DMS79 treated with DMSO at 0.1 percent for 48 hours (cell line): ENCODE data around the gene ADAM17.
"Not testable (repeated sequence)": the region's sequence is repeated elsewhere in the genome, so short reads cannot be mapped to it uniquely, and the experiment has no call there.

Source experiments
- DNase-seq: peaks from one replicate; lab custom pipeline; 2025; lab: John Stamatoyannopoulos, UW

ADAM17 gene

DNA sequence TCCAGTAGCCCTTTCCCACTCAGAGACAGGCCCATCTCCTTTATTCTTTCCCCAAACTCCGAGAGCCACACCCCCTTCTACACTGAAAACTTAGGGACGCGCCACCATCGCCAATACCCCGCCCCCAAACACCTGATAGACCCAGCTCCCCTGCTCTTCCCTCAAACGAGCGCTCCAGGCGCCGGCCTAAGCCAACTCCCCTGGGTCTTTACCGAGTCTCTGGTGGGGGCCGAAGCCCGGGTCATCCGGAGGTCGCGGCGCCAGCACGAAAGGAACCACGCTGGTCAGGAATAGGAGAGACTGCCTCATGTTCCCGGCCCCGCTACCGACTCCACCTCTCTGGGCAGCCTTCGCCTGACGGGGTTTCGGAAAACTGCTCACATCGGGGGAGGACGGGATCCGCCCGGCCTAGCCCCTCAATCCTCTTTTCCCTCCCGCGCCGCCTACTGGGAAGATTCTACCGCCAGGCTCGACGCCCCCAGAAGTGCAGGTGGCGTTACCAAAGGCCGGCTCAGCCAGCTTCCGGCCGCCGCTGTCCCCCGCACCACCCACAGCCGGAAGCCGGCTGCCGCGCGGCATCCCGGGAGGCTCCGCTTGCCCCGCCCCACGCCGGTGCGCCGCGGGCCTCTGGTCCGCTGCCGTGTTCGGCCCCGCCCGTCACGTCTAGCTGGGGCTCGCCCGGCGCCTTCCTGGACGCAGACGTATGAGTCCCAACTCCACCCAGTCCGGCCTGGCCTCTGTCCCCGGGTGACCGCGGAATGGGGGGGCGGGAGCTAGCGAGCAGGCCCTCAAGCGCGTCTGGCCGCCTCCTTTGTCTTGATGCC is at the start of gene ADAM17:
Gene ADAM17 (minus strand): TSS at position 534 of the 824 bp plus-strand sequence. CDS start 225 bp downstream, at position 309.
- peak; percentile 86 for DNase-seq

DNA sequence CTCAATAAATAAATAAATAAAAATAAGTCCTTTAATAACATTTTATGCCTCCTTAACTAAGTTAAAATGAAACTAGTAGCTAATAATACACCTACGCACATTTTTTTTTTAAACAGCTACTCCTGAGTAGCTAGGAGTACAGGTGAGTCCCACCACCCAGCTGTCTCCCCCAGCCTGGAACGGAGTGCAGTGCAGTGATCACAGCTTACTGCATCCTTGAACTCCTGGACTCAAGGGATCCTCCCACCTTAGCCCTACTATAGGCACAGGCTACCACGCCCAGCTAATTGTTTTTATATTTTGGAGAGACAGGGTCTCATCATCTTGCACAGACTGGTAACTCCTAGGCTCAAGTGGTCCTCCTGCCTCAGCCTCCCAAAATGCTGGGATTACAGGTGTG is 46.8 kb upstream of the ADAM17 start:
- no peak for DNase-seq

DNA sequence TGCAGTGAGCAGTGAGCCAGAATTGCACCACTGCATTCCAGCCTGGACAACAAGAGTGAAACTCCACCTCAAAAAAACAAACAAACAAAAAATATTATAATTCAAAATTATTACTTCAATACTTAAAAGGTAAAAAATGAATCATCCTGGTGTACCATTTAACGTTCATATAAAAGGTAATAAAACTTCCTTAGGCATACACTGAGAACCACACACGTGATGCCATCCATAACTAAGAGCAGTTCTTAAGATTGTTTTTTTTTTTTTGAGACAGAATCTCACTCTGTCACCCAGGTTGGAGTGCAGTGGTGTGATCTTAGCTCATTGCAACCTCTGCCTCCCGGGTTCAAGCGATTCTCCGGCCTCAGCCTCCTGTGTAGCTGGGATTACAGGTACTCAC is 45.8 kb upstream of the ADAM17 start:
- no peak for DNase-seq

DNA sequence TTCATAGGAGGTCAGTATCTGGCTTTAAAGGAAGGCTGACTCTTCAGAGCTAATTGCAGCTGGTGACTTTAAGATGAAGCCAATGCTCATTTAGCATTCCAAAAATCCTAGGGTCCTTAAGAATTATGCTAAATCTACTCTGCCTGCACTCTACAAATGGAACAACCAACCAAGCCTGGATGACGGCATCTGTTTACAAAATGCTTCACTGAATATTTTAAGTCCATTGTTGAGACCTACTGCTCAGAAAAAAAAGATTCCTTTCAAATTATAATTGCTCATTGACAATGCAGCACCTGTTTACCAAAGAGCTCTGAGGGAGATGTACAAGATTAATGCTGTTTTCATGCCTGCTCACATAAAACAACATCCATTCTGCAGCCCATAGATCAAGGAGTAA is 43.8 kb upstream of the ADAM17 start:
- no peak for DNase-seq

DNA sequence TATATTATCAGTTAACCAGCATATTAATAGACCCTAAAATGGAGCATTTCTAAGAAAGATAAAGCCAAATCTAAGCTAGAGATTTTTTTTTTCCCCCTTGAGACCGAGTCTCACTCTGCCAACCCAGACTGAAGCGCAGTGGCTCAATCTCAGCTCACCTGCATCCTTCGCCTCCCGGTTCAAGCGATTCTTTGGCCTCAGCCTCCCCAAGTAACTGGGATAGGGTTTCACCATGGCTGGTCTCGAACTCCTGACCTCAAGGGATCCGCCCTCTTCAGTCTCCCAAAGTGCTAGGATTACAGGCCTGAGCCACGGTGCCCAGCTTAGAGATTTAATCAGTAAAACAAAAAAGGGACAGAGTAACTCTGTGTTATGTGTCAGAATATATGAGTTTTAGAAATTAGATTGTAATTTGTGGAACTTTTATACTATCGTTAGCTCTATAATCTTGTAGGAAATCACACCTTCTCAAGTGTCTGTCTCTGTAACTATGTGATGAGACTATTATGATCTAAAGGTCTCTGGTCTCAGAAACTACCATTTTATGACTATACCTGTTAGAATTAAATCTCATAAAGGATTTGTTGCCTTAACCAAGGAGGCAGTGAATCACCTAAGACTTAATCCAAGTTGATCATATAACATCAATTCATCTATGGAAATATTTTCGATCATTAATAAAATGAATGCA is 41.1 kb upstream of the ADAM17 start:
- DNase-seq, result no peak

DNA sequence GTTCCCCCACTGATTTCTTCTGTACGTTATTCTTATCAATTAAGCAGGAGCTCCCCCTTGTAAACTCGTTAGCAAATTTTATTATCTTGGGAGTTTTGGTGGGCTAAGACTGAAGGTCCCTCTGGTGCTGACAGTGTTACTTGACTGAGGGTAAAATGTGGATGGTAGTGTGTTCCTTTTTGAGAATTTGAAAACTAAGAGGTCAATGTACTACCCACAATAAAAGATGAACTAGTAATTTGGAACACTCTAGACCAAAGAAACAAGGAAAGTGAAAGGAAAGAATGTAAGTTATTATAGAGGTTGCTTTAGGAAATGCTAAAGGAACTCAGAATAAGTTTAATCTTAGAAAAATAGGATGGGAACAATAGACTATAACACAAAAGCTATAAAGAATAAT is 40.1 kb upstream of the ADAM17 start:
- no peak for DNase-seq

DNA sequence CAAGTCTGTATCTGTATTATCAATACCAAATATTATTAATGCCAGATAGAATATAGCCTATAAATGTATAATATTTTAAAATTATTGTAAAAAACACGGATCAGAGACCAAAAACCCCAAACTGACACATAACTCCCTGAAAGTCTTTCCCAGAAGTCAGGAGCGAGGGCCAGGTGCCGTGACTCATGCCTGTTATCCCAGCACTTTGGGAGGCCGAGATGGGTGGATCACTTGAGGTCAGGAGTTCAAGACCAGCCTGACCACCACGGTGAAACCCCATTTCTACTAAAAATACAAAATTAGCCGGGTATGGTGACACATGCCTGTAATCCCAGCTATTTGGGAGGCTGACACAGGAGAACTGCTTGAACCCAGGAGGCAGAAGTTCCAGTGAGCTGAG is 39.6 kb upstream of the ADAM17 start:
- not testable (repeated sequence) for DNase-seq

DNA sequence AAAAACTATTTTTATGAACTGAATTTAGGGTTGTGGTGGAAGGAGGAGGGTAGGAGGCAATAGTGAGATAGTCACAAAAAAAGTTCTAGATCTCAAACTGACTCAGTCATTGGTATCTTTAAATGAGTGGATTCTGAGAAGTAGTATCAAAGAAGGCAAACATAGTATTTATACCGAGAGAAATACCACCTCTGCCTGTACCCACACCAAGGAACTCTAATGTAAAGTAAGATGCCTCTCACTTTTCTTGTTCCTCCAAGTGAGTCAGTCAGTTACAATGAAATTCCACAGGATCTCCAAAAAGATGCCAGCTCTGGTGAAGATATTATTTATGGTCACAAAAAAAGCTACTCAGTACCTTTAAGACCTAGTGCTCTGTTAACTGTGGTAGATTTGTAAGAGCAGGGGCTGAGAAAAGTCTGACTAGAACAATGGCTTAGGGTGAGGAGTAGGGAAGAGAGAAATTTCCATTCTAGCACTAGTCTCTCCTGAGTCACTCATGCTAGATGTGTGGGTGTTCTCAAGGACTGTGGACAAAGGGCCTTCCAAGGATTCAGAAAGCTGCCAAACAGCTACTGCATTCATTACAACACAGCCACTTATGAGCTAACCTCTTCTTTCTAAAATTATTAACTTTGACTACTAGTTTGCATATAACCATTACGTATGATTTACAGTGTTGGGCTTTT is 38.9 kb upstream of the ADAM17 start:
- DNase-seq, result no peak

DNA sequence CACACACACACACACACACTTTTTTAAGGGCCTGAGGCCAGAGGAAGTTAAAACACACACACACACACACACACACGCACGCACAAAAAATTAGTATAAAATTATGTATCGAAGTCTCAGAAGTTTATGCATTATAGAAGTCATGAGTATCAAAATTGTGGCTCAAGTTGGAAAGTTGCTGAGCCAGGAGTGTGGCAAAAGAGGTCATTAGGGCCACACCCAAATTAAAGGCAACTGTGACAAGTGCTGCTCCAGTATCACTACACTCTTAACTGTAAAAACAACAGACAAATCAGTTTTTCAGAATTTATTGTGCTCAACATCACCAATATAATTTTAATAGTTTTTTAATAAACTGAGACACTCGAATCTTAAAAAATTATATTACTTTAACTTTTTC is 38.3 kb upstream of the ADAM17 start:
- DNase-seq, result no peak

DNA sequence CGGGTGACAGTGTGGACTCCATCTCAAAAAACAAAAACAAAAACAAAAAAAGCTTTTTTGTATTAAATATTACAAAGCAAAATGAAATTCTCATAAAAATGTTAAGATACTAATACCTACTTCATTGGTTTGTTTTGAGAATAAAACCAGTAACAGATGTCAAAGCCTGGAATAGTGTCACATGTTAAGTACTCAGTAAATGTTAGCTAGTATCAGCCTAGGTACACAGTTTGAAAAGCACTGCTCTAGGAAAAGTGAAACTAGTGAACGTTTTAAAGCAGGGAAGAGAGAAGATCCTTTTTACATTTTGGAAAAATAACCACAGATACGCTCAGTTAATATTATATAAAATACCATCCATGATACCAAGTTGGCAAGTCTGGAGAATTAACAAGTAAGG is 37.1 kb upstream of the ADAM17 start:
- no peak for DNase-seq

DNA sequence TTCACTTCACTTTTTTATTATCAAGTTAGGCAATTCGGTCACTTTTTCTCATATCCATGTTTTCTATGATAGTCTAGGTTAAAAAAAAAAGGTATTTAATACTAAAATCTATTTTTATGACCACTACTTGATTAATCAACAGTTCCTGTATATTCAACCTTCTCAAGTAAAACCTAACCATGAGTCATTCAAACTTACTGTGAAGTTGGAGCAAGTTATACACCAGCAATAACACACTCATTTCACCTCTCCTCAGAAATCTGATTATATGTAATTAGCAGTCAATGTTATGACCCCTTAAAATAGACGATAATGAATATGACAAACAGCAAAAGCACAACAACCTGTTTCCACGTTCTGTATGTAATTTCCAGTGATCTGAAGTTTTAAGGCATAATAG is 35.0 kb upstream of the ADAM17 start:
- DNase-seq, result no peak

DNA sequence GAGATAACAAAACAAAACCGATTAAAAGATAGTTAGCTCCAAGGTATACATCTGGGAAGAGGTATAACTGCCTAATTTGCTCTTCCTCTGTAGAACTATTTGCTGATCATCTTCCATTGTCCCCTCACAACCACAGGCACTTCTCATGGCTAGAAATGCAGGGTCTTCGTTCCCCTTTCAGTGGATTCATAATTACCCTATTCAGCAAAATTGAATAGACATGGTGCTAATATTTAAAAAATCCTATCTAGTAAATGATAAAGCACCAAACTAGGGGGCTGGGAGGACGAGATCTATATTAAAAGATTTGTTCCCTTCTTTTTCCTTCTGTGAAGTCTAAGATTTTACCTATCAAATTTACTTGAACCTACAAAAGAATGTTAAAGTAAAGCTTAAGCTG is 30.8 kb upstream of the ADAM17 start:
- DNase-seq, result no peak

DNA sequence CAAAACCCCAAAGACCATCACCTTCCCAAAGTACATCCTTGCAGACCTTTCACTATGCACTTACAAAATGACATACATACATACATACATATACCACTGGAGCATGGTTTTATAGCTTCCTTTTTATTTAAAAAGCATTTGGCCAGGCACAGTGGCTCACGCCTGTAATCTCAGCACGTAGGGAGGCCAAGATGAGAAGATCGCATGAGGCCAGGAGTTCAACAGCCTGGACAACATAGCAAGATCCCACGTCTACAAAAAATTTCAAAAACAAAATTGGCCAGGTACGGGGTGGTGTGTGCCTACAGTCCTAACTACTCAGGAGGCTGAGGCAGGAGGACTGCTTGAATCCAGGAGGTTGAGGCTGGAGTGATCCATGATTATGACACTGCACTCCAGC is 29.9 kb upstream of the ADAM17 start:
- DNase-seq, result no peak

DNA sequence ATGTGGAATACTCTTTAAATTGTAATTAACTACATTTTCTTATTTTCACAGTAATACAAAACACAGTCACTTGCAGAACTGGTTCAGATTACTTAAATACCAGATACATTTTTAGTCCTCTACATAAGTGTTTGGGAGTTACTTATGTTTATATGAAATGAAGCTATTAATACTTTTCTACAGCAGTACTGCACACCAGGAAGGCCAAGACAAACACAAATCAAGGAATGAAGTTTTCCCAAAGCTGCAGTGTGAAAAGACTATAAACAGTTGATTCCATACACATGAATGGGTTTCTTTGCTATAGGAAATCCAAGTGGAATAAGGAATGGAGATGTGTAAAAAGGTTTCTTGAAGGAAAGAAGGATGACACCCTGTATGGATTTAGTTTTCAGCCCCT is 29.3 kb upstream of the ADAM17 start:
- not testable (repeated sequence) for DNase-seq

DNA sequence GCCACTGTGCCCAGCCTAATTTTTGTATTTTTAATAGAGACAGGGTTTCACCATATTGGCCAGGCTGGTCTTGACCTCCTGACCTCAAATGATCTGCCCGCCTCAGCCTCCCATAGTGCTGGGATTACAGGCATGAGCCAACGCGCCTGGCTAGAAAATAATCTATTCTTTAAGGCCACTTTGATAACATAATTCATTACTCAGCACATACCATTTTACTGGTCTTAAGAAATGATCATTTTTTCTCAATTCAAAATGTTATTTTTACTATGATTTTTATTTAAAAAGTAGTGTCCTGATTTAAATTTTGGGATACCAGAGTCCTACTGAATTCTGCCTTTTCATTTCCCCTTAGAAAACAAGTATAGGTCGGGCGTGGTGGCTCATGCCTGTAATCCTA is 27.0 kb upstream of the ADAM17 start:
- DNase-seq, result no peak

DNA sequence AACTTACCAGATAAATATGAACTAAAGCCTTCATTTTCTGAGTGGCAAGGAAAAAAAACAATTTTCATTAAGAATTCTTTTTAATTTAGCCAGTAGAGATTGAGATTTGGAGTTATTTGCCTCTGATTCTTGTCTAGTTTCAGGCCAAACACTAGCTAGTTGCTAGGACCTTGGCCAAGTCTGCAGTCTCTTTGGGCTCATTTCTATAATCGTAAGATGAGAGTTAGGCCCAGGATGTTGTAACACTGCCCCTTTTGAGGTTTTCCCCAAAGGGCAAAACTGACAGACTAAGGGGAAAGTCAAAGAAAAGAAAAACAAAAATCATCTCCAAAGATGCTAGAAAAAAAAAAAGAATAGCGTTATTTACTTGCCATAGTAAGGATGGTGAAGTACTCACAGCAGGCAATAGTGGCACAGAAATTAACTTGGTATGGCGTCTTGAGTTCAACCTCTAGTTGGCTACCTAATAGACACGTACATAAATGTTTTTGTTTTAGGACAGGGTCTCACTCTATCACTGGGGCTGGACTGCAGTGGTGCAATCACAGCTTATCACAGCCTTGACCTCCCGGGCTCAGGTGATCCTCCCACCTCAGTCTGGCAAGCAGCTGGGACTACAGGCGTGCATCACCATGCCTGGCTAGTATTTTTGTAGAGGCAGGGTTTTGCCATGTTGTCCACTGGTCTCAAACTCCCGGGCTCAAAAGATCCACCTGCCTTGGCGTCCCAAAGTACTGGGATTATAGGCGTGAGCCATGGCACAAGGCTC is 23.0 kb upstream of the ADAM17 start:
- DNase-seq, result no peak

DNA sequence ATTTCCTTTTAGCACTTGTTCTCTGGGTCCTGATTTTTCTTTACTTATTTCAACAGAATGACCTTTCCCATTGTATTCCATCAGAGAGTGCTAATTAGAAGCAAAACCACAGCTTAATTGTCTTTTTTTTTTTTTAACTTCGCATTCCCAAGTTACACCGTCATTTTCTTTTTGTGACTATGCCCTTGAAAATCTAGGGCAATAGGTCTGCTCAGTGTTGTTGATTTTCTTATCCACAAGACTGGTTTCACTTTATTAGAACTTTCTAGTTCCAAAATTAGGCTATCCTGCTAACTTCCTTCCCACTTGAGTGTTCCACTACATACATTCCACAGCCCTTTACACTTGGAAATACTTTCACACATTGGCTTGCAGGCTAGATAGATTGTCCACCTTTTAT is 18.7 kb upstream of the ADAM17 start:
- no peak for DNase-seq

DNA sequence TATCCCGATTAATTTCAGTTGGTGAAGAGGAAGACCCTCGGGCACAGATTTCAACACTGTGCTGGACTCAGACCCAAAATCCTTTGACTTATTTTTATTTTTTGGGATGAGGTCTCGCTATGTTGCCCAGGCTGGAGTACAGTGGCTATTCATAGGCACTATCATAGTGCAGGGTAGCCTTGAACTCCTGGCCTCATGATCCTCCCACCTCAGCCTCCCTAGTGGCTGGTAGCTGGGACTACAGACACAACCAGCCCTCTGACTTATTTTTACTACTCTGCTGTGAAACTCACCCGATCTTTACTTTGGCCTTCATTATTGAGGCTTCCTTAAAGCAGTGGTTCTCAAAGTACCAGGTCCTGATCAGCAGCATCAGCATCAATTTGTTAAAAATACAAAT is 18.2 kb upstream of the ADAM17 start:
- no peak for DNase-seq

DNA sequence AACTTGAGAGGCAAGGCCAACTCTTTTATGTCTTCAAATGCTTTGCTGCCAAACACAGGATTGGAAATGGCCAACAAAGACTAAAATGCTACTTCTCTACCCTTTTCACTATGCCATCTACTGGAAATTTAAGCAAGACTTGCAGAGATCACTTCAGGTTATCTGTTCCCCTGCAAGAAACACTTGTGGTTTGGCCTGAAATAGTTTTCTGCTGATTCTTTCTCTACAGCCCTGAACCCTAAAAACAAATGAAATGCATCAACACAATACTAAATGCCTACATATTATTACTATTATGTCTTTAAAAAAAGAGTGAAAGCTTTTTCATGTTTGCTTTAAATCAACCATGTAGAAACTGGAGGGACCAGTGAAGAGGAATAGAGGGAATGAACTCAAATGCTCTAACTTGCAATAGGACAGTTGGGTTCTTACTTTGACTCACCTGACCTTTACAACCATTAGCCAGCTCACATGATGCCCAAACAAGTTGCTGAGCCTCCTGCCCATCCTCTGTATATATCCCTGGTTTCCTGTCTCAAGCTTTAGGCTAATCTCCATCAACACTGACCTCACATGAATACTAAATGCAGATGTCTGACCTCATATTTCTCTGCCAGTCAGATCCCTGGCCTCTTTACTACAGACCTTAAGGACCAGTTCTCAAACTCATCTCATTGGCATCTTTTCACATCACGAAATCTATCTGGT is 17.5 kb upstream of the ADAM17 start:
- DNase-seq, result no peak

DNA sequence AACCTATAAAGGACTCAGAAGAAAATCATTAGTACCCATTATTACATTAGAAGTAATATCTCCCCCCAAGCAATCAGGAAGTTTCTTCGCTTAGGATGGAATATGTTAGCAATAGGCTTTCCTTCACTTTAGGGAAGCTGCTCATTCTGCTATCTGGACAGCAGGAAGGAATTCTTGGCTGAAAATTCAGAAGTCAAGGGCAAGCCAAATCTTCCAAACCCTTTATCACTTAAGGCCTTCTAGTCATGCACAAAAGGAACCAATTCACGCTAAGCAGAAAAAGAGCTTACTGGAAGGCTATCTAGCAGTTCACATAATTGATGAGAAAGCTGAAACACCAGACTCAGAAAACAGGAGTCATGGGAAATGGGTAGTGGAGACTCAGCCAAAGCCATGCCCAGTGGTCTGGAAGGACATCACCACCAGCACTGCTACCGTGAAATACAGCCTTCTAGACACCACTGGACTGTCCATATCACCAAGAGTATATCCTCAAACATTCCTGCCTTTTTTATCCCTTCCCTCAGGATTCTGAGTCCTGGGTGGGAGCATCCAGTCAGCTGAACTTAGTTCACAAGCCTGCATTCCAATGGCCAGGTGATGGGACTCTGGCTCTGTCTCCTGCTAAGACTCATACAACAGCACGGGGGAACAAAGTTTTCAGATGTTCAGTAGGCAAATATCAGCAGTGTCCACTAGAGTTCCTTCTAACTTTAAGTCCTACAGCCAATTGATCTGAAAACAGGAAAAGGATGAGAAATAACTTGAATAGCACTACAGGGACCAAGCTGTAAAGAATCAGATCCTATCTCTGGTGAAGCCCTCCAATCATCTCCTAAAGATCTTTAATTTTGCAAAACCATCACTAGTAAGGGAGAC is 14.8 kb upstream of the ADAM17 start:
- no peak for DNase-seq
